GM23338 (cell line): ENCODE measurements around the gene DDX18. TPM values are rescaled to one million over a fixed set of nuclear protein-coding genes. Genes with fewer than 3 reads are reported as not detected.

Experiments used
- polyA plus RNA-seq: library from polyadenylated mRNA; unstranded; fragments of >200 nt; fragmentation: Nextera tagmentation; extraction: Ambion mirVana; gene quantifications from 2 replicates; pipeline ENCODE4 v1.2.1, GENCODE V29; 2016
- total RNA-seq: library from RNA; depleted of rRNA; stranded (reverse); fragments of >200 nt; shearing (Covaris generic); gene quantifications from 2 replicates; pipeline ENCODE4 v1.2.3, GENCODE V29; 2014; rRNA removed
- TF ChIP-seq, protein P1 (sequence below): fragments of 250-450 bp; sonication (Bioruptor Pico); IDR thresholded peaks from 2 replicates; pipeline ENCODE4 v1.5.0; 2020; ENCODE audit warnings: mild to moderate bottlenecking, moderate library complexity

The DDX18 gene
- total and polyA plus RNA-seq, 2 experiments from 2014 or later = 102 to 169 TPM

- TF ChIP-seq, protein P1, sequence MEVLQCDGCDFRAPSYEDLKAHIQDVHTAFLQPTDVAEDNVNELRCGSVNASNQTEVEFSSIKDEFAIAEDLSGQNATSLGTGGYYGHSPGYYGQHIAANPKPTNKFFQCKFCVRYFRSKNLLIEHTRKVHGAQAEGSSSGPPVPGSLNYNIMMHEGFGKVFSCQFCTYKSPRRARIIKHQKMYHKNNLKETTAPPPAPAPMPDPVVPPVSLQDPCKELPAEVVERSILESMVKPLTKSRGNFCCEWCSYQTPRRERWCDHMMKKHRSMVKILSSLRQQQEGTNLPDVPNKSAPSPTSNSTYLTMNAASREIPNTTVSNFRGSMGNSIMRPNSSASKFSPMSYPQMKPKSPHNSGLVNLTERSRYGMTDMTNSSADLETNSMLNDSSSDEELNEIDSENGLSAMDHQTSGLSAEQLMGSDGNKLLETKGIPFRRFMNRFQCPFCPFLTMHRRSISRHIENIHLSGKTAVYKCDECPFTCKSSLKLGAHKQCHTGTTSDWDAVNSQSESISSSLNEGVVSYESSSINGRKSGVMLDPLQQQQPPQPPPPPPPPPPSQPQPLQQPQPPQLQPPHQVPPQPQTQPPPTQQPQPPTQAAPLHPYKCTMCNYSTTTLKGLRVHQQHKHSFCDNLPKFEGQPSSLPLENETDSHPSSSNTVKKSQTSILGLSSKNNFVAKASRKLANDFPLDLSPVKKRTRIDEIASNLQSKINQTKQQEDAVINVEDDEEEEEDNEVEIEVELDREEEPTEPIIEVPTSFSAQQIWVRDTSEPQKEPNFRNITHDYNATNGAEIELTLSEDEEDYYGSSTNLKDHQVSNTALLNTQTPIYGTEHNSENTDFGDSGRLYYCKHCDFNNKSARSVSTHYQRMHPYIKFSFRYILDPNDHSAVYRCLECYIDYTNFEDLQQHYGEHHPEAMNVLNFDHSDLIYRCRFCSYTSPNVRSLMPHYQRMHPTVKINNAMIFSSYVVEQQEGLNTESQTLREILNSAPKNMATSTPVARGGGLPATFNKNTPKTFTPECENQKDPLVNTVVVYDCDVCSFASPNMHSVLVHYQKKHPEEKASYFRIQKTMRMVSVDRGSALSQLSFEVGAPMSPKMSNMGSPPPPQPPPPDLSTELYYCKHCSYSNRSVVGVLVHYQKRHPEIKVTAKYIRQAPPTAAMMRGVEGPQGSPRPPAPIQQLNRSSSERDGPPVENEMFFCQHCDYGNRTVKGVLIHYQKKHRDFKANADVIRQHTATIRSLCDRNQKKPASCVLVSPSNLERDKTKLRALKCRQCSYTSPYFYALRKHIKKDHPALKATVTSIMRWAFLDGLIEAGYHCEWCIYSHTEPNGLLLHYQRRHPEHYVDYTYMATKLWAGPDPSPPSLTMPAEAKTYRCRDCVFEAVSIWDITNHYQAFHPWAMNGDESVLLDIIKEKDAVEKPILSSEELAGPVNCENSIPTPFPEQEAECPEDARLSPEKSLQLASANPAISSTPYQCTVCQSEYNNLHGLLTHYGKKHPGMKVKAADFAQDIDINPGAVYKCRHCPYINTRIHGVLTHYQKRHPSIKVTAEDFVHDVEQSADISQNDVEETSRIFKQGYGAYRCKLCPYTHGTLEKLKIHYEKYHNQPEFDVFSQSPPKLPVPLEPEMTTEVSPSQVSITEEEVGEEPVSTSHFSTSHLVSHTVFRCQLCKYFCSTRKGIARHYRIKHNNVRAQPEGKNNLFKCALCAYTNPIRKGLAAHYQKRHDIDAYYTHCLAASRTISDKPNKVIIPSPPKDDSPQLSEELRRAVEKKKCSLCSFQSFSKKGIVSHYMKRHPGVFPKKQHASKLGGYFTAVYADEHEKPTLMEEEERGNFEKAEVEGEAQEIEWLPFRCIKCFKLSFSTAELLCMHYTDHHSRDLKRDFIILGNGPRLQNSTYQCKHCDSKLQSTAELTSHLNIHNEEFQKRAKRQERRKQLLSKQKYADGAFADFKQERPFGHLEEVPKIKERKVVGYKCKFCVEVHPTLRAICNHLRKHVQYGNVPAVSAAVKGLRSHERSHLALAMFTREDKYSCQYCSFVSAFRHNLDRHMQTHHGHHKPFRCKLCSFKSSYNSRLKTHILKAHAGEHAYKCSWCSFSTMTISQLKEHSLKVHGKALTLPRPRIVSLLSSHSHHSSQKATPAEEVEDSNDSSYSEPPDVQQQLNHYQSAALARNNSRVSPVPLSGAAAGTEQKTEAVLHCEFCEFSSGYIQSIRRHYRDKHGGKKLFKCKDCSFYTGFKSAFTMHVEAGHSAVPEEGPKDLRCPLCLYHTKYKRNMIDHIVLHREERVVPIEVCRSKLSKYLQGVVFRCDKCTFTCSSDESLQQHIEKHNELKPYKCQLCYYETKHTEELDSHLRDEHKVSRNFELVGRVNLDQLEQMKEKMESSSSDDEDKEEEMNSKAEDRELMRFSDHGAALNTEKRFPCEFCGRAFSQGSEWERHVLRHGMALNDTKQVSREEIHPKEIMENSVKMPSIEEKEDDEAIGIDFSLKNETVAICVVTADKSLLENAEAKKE (CRISPR knock-in tag) = no peak
These were observed 64.5 kb downstream of the DDX18 start (continued) for GRCh38 chr2:117879003-117879402.

Other genes with a start within 250 kb of the DDX18 start
- gene CCDC93, start 199.4 kb downstream of the DDX18 start, total RNA-seq = 9.8 and 13.1 TPM in 2 replicates
- gene CCDC93, start 199.4 kb downstream of the DDX18 start, polyA plus RNA-seq = 12.3 and 16.8 TPM in 2 replicates